ENCODE measurements around the gene TMEM253. TPM values are rescaled to one million over a fixed set of nuclear protein-coding genes. Genes with fewer than 3 reads are reported as not detected.
A peak's percentile ranks its signal among the peaks of the same experiment; 100 is the strongest.

Gene TMEM253
- total RNA-seq, 1 donor = 0.27 TPM

DNA sequence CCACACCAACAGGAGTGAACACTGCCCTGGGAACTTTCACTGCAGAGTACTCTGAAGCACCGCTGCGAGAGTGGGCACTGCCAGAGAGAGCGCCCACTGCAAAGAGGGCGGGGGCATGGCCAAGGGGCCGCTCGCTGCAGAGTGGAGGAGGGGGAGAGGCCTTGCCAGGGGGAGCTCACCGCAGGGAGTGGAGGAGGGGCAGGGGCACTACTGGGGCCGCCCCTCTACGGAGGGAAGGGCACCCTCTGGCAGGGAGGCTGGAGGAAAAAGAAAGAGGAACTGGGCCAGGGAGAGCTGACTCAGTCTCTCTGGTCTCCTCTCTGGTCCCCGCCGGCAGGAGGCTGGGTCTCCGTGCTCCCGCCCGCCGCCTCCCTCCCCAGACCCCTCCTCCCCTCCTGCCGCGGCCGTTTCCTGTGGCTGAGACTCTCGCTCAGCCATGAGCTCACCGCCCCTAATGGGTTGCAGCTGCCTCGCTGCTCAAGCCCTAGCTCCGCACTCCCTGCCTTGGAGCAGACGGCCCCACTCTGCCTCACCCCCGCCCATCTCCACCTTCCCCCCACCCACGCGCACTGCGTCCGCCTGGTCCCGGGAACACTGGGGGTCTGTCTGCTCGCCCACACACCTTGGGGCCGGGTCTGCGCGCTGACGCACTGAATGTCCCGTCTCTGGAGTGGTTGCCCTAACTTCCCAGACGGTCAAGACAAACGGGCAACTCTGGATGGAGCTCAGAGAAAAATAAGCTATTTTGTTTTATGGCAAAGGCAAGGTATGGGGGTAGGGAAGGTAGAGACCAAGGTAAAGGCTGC is 29.4 kb upstream of the TMEM253 start:
- DNase-seq (ENCODE audit: low read depth) = peak; percentile 93
- TF ChIP-seq, protein P1, sequence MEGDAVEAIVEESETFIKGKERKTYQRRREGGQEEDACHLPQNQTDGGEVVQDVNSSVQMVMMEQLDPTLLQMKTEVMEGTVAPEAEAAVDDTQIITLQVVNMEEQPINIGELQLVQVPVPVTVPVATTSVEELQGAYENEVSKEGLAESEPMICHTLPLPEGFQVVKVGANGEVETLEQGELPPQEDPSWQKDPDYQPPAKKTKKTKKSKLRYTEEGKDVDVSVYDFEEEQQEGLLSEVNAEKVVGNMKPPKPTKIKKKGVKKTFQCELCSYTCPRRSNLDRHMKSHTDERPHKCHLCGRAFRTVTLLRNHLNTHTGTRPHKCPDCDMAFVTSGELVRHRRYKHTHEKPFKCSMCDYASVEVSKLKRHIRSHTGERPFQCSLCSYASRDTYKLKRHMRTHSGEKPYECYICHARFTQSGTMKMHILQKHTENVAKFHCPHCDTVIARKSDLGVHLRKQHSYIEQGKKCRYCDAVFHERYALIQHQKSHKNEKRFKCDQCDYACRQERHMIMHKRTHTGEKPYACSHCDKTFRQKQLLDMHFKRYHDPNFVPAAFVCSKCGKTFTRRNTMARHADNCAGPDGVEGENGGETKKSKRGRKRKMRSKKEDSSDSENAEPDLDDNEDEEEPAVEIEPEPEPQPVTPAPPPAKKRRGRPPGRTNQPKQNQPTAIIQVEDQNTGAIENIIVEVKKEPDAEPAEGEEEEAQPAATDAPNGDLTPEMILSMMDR (IDR thresholded peaks at IDR 0.05; ENCODE audit: insufficient read depth, low read length) = no peak
- peak overlapping the region; percentile 81 for H3K4me3 ChIP-seq (ENCODE audit: low read depth, low read length)

DNA sequence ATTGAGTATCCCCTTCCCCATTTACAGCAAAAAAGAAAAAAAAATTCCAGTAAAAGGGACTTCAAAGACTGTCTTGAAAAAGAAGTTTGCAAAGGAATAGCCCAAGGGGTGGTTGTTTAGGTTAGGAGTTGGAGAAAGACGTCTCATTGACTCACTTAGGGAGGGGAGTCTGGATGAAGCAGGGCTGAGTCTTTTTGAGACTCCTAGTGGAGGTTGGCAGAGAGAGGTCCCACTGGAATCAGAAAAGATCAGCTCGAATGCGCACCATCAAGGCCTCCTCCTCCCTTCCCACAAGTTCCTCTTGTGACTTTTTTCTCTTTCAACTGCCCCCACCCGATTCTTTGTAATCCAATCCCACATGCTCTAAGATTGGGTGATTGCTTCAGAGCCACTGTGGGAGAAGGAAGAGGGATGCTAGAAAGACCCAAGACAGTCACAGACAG is 28.8 kb upstream of the TMEM253 start:
- TF ChIP-seq, protein P1 (IDR thresholded peaks at IDR 0.05; ENCODE audit: insufficient read depth, low read length) = peak; percentile 29
- peak overlapping the region; percentile 81 for H3K4me3 ChIP-seq (ENCODE audit: low read depth, low read length)
- DNase-seq (ENCODE audit: low read depth) = peak; percentile 95

DNA sequence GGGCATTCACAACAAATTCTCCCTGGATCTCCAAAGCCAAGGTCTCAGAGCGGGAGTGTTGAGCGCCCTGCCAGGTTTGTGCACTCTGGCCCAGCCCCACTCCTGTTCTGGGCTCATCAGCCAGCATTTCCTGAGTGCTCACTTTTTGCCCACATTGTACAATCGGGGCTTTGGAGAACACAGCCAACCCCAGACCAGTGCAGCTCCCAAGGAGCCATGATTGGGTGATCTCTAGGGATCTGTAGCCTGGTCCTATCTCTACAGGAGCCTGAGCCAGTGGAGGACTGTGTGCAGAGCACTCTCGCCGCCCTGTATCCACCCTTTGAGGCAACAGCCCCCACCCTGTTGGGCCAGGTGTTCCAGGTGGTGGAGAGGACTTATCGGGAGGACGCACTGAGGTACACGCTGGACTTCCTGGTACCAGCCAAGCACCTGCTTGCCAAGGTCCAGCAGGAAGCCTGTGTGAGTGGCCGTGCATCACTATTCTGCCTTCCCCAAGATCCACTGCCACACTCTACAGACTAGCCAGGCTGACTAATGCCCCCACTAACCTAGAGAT is 28.0 kb upstream of the TMEM253 start:
- DNase-seq (ENCODE audit: low read depth) = no peak
- TF ChIP-seq, protein P1 (IDR thresholded peaks at IDR 0.05; ENCODE audit: insufficient read depth, low read length) = no peak
- no peak overlapping the region for H3K4me3 ChIP-seq (ENCODE audit: low read depth, low read length)

DNA sequence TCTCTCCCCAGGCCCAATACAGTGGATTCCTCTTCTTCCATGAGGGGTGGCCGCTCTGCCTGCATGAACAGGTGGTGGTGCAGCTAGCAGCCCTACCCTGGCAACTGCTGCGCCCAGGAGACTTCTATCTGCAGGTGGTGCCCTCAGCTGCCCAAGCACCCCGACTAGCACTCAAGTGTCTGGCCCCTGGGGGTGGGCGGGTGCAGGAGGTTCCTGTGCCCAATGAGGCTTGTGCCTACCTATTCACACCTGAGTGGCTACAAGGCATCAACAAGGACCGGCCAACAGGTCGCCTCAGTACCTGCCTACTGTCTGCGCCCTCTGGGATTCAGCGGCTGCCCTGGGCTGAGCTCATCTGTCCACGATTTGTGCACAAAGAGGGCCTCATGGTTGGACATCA is 26.9 kb upstream of the TMEM253 start:
- no peak for DNase-seq (ENCODE audit: low read depth)
- no peak overlapping the region for H3K4me3 ChIP-seq (ENCODE audit: low read depth, low read length)
- TF ChIP-seq, protein P1 (IDR thresholded peaks at IDR 0.05; ENCODE audit: insufficient read depth, low read length) = no peak

DNA sequence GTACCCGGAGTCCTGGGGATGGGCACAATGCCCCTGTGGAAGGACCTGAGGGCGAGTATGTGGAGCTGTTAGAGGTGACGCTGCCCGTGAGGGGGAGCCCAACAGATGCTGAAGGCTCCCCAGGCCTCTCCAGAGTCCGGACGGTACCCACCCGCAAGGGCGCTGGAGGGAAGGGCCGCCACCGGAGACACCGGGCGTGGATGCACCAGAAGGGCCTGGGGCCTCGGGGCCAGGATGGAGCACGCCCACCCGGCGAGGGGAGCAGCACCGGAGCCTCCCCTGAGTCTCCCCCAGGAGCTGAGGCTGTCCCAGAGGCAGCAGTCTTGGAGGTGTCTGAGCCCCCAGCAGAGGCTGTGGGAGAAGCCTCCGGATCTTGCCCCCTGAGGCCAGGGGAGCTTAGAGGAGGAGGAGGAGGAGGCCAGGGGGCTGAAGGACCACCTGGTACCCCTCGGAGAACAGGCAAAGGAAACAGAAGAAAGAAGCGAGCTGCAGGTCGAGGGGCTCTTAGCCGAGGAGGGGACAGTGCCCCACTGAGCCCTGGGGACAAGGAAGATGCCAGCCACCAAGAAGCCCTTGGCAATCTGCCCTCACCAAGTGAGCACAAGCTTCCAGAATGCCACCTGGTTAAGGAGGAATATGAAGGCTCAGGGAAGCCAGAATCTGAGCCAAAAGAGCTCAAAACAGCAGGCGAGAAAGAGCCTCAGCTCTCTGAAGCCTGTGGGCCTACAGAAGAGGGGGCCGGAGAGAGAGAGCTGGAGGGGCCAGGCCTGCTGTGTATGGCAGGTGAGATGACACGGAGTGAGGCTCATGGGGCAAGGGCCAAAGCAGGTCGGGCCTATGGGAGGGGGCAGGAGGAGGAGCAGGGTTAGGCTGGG is 26.2 kb upstream of the TMEM253 start:
- TF ChIP-seq, protein P1 (IDR thresholded peaks at IDR 0.05; ENCODE audit: insufficient read depth, low read length) = no peak
- no peak overlapping the region for H3K4me3 ChIP-seq (ENCODE audit: low read depth, low read length)
- DNase-seq (ENCODE audit: low read depth) = no peak

DNA sequence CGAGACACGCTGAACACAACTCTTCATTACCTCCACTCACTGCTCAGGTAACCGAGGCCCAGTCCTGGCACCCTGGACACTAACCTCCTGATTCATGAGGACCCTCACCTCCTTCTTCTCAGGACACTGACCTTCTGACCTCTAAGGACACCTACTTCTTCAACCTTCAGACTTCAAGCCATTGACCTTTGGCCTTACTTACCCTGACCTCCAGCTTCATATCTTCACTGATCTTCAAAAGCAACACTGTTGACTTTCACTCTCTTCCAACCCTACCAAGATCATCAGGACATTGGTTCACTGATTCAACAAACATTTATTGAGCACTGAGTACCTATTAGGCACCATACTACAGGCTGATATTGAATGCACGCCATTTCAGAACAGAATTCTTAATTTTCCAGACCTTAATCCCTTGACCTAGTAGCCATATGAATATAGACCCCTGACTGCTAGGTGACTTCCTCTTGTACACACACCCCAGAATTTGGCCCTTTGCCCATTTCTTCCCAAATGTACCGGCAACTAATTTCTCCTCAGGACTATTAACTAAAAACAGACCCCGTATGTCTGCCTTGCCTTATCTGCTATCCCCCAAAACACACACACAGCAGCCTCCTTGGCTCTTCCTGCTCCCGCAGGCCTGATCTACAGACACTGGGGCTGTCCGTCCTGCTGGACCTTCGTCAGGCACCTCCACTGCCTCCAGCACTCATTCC is 25.0 kb upstream of the TMEM253 start:
- no peak overlapping the region for H3K4me3 ChIP-seq (ENCODE audit: low read depth, low read length)
- TF ChIP-seq, protein P1 (IDR thresholded peaks at IDR 0.05; ENCODE audit: insufficient read depth, low read length) = no peak
- DNase-seq (ENCODE audit: low read depth) = no peak
